HG03521 (cell line): ENCODE data around the gene ZBTB1.

ENCODE experiments used
- ATAC-seq: cut with Tn5 transposase; IDR thresholded peaks from one replicate; pipeline ENCODE4 v1.9.1; 2021; ENCODE audit warnings: mild to moderate bottlenecking, moderate library complexity; ENCODE audit not compliant: unreplicated experiment

ZBTB1 gene, protein sequence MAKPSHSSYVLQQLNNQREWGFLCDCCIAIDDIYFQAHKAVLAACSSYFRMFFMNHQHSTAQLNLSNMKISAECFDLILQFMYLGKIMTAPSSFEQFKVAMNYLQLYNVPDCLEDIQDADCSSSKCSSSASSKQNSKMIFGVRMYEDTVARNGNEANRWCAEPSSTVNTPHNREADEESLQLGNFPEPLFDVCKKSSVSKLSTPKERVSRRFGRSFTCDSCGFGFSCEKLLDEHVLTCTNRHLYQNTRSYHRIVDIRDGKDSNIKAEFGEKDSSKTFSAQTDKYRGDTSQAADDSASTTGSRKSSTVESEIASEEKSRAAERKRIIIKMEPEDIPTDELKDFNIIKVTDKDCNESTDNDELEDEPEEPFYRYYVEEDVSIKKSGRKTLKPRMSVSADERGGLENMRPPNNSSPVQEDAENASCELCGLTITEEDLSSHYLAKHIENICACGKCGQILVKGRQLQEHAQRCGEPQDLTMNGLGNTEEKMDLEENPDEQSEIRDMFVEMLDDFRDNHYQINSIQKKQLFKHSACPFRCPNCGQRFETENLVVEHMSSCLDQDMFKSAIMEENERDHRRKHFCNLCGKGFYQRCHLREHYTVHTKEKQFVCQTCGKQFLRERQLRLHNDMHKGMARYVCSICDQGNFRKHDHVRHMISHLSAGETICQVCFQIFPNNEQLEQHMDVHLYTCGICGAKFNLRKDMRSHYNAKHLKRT

DNA sequence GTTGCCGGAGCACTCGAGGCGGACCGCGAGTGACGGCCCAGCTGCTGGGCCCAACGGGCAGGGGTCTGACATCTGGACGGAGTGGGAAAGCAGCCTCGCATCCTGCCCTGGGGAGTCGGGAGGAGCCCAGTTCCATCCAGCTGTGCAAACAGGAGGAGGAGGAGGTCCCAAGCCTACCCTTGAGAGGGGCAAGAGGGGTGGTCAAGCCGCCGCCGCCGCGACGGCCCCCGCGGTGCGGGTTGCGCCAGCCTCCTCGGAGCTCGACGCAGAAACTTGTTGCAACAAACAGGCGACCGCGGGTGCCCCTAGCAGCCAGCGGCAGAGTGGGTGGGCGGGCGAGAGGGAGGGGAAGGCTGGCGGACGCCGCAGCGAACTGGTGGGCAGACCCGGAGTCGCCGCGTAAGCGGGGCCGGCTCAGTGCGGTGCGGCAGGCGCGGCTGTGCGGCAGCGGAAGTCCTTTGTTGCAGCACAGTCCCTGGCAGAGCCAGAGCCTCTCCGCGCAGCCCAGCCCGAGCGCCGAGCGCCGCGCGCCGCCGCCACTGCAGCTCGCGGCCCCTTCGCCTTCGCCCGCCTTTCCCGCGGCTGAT, at the start of gene ZBTB1:
TSS of gene ZBTB1 (plus strand) at position 461 of the 587 bp plus-strand sequence. CDS start 16,735 bp downstream, outside the sequence.
- peak; percentile 19 for ATAC-seq

DNA sequence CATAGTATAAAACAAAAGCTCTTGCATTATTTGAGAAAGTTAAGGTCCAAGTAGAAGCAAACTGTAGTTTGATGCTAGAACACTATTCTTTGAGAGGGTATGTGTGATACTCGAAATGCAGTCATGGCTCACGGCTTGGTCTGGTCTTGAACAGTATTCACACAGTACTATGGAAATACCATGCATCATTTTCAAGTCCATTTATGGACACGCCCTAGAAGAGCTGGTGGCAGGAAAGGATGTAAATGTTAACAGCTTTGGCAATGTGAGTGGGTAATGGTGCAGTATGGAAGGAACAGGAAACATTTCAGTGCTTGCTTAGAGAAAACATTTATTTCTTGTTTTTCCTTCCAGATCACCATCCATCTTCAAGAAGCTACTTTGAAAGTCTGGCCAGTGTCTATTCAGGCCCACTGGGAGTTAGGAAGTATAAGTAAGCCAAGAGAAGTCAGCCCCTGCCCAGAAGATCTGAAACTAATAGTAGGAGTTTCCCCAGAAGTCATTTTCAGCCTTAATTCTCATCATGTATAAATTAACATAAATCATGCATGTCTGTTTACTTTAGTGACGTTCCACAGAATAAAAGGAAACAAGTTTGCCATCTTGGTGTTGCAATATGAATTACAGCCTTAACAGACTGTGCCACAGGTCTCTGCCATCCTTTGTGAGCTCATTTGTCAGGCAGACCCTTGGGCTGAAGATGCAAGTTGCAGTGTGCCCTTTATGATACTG, 45.0 kb upstream of the ZBTB1 start:
- ATAC-seq, result no peak

DNA sequence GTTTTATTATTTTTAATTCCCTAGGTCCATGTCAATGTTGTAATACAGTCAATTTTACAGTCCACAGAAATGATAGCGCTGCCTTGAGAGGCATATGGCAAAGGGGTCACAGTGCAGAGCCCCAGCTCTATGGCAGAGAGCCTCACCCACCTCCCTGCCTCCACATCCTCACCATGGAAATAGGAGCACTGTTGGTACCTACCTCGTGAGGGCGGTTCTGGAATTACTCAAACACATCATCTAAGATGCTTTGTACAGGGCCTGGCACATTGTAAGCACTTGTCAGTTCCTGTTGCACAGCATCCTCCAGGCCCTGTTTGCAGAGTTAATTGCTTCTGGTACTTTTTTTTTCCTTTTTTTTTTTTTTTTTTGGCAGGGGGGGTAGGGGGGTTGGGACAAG, 43.3 kb upstream of the ZBTB1 start:
- ATAC-seq, result no peak

DNA sequence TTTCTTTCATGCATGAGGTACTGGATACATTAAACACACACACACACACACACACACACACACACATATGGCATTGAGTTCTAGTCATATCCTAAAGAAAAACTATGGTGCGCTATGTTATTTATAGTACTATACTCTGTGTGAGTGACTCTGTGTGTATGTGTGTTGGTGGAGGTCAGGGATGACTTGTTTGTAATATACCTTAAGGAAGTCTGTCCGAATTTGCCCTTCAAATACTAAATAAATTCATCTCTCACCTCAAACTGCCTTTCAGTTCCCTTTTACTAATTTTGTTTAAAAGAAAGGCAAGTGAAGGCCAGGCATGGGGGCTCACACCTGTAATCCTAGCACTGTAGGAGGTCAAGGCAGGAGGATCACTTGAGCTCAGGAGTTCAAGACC, 41.4 kb upstream of the ZBTB1 start:
- no peak for ATAC-seq

DNA sequence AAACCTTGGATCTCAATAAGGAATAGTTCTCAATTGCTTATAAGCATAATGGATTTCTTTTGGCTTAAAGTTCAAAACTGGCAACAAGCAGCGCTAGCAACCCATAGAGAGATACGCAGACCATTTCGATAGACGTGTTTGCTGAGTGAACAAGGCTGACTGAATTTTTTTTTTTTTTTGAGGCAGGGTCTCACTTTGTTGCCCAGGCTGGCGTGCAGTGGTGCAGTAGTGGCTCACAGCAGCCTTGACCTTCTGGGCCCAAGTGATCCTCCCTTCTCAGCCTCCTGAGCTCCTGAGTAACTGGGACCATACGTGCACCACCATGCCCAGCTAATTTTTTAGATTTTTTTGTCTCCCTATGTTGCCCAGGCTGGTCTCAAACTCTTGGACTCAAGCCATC, 40.7 kb upstream of the ZBTB1 start:
- ATAC-seq, result no peak

DNA sequence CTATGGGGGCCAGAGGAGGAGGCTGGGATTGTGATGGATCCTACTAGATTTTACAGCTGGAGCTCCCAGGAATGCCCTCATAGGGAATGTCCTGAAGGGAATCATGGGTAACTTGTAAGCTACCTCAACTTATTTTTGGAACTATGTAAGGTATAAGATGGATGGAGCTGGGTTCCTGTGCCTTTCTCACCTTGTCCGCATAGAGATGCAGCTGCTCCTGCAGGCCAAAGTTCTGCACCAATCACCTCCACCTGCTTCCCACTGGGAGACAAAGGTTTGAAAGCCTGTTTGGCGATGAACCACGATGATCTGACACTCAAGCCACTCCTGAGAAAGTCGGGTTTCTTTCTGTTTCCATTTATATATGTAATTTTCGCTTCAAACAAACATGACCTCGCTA, 39.9 kb upstream of the ZBTB1 start:
- ATAC-seq, result no peak

DNA sequence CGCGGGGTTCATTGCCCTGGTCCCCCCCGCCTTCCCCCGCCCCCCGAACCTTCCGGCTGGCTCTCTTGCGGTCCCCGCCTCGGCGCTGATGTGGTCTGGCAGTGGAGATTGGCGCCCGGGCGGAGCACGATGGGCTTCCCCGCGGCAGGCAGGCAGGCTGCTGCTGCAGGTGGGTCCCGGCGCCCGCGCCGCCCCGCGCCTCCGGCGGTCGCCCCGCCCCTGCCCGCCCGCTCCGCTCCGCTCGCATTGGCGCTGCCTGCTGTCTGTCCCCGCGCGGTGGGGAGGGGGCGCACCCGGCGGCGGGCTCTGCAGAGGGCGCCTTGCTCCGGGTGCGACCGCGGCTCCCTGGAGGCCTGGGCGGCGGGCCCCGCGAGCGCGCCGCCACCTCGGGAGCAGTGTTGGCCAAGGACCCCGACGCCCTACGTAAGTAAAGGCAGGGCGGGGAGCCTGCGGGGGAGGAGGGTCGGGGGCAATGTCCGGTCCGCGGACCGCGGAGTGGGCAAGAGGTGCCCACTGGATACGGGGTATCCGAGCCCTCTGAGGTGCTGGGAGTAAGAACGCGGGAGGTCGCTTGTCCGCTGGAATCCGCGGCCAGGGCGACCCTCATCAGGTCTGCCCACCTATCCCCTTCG, 39.3 kb upstream of the ZBTB1 start, which contains the start of gene AKAP5:
TSS of gene AKAP5 (plus strand) at position 309 of the 632 bp plus-strand sequence. CDS start 2,896 bp downstream, outside the sequence.
- peak; percentile 64 for ATAC-seq

DNA sequence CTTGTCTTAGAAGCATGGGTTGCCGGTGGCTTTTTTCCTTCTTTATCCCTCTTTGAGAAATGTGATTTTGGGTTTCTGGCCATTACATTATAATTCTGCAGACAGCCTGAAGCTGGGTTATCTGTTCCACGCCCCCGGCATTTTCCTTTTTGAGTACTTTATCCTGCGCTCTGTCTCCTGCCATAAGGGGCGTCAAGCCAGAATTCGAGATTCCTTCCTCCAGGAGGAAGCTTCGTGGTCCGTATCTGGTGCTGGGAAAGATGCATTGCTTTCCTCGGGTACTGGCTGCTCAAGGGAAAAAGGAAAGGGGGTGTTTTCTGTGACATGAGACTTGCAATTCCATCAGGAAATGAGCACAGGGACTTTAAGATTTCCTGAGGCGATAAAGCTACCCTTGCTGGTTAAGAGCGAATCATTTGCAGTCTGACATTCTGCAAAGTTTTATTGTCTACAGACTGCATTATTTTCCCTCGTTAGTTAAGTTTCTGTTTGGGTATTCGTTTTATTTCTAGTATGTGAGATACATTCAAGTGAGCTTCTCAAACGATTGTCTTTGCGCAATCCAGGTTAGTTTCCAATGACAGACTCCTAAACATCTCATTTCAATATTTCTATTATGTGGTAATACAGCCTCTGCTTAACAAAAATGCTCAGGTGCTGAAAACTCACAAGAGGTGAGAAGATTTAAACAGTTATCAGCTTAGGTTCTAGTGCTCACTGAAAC, 38.6 kb upstream of the ZBTB1 start:
- ATAC-seq, result no peak

DNA sequence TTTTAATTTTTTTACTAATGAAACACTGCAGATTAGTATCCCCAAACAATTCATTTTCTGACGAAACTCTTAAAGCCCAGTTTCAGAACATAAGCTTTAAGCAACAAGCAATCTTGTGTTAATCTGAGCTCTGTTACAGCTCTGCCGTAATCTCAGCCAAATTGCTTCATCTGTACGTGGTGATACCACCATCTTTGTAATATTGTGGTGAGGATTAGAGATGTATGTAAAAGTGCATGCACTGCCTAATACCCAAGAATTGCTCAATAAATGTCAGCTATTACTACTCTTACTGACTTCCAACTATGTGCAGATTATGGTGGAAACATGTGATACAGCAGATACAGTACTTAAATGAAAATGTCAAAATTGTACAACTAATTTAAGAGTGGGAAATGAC, 37.5 kb upstream of the ZBTB1 start:
- no peak for ATAC-seq

DNA sequence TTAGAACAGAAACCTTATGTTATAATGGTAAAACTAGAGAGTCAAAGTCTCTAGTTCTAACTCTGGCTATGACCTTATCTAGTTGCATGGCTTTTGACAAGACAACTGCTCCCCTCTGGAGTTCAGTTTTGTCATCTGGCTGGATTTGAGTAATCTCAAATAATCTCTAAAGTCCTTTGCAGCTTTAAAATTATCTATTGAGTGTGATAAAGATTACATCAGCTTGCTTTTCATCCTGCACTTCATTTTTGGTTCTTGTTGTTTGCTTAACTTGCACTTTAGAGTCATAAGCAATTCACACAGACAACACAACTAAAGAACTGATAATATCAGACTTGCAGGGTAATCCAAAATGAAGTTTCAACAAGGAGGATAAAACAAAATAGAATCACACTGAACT, 37.0 kb upstream of the ZBTB1 start:
- no peak for ATAC-seq

DNA sequence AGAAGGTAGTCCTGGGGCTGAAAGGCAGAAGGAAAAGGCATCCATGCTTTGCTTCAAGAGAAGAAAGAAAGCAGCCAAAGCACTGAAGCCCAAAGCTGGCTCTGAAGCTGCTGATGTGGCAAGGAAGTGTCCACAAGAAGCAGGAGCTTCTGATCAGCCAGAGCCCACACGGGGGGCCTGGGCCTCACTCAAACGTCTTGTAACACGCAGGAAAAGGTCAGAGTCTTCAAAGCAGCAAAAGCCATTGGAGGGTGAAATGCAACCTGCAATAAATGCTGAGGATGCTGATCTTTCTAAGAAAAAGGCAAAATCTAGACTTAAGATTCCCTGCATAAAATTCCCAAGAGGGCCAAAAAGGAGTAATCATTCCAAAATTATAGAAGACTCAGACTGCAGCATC, 36.1 kb upstream of the ZBTB1 start:
- no peak for ATAC-seq

DNA sequence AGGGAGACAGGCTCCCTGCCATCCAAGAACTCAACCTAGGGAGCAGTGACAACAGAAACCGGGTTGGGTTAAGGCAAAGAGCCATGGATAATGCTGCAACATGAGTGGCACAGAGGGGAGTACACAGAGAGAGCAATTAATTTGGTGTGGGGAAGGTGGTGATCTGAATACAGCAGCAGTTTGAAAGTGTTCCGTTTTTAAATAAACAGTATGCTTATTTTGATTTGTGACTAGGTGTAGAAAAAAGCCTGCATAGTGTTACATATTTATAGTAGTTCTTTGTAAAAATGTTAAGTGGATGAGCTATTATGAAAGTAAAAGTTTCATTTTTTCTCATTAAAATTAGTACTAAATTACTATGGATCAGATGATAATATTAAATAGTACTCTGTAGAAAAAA, 30.5 kb upstream of the ZBTB1 start:
- ATAC-seq, result no peak

DNA sequence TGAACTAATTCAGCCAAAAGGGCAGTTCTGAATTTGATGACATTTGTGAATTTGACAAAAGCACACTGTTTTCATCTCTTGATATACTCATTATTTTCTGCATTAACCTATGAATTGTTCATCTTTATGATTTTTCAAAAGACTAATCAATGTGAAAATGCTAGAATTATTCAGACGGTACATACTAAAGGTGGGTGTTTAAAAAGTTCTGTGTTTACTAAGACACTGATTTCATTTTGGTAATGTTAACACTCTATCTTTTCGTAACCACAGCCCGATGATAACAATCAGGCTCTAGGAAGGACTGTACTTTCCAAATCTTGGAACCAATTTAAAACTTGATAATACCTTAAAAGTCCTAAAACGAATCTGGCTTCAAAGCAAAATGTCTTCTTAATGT, 29.9 kb upstream of the ZBTB1 start:
- ATAC-seq, result no peak

DNA sequence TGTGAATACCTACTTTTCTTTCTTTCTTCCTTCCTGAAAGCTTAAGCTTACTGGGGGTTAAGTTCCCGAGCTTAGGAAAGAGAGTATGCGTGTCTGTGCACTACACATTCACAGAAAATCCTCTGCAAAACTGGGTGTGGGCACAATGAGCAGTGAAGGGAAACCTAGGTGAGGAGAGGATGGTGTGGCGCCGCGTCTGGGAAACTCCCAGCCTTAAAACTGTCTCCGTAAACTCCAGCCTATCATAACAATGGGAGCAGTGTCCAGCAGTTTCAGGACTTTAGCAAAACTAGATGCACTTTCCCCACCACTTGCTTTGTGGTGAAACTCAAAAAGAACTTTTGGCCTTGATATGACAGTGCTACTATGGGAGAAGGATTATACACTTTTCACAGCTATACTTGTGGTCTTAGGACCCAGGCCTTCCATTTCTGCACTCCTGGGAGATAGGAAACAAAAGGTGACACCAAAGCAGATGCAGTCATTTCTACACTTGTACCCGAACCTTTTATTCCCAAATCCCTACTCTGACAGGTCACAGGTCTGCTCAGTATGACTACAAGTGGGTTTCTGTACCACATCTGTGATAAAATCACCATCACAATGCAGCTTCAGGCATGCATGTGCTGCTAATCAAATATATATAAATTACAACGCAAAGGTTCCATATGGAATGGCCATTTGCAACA, 28.8 kb upstream of the ZBTB1 start:
- ATAC-seq, result no peak

DNA sequence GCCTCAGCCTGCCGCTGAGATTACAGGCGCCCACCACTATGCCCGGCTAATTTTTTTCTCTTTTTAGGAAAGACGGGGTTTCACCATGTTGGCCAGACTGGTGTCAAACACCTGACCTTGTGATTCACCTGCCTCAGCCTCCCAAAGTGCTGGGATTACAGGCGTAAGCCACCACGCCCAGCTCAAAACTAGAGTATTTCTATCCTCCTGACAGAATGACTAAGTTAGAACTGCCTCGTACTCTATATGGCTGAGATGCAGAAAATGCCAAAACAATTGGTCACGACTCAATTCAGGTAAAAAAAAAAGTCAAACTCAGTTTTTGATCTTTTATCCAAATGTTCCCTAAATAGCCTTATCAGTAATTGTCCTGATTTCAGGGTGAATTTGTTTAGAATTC, 28.1 kb upstream of the ZBTB1 start:
- ATAC-seq, result no peak

DNA sequence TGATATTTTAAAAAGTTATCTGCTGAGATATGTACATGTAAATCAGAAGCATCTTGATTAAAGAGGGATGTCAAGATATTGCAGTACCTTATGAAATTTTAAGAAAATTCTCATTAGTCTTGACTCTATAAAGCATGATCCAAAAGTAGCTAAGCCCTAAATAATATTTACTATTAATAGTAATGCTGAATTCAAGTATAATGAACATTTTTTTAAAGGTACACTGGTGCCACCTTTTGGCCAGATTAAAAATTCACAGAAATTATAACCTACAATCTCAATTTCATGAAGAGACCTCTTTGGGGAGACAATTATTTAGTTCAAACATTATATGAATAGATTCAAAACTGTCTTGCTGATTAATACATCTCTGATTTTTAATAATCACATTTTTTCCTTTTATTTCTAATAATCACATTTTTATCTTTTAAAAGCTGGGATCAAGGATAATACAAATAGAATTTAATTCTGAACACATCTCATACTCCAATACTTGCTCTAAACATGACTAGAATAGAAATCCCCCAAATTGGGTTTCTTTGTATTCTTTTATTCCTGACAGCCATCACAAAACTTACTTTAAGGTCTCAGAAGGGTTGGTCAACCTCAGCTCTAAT, 25.8 kb upstream of the ZBTB1 start:
- no peak for ATAC-seq

DNA sequence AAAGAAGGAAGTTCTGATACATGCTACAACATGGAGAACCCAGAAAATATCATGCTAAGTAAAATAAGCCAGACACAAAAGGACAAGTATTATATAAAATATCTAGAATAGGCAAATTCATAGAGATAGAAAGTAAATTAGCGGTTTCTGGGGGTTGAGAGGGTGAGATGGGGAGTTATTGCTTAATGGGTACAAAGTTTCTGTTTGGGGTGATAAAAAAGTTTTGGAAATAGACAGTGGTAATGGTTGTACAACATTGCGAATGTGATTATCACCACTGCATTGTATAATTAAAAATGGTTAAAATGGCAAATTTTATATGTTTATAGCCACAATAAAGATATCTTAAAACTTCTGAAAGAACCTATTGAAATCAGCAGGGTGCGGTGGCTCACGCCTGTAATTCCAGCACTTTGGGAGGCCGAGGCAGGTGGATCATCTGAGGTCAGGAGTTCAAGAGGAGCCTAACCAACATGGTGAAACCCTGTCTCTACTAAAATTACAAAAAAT, 15.9 kb upstream of the ZBTB1 start:
- ATAC-seq, result no peak

DNA sequence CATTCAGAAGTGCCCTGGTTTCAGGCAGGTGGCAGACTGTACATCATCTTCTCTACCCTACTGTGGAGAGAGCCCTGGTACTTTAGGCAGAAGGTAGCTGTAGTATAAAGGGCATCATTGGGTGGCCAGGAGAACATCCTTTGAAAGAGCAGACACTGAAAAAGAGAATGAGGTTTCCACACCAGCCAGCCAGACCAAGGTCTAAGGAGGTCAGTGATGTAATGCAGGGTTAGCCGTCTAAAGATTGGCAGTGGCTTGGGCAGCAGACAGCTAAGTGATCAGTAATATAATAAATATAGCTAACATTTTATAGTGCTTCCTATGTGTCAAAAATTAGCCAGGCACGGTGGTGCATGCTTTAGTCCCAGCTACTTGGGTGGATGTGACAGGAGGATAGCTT, 12.9 kb upstream of the ZBTB1 start:
- ATAC-seq, result no peak

DNA sequence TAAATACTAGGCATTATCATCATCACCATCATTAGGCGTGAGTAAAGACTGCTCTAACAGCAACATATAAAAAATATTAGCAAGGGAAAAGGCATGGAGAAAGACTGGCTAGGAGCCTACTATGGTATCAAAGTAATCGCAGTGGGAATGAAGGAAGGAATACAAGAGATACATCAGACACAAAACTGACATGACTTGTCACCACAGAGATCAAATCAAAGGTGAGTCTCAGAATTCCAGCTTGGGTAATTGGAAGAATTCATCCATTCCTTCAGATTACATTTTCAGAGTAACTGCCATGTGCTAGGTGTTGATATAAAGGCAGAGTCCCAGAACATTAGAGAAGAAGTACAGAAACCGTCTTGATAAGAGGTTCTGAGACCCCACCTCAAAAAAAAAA, 11.1 kb upstream of the ZBTB1 start:
- no peak for ATAC-seq
